Mesodermal cell (in vitro differentiated cells): ENCODE data around the gene GTF2I.
"Not testable (repeated sequence)": the region's sequence is repeated elsewhere in the genome, so short reads cannot be mapped to it uniquely, and the experiment has no call there.

Experiments used
- H3K27ac ChIP-seq: 2 replicates; pipeline ENCODE4 v1.7.0; 2013; ENCODE audit warnings: mild to moderate bottlenecking, low read depth, low read length, moderate library complexity; ENCODE audit not compliant: severe bottlenecking
- H3K36me3 ChIP-seq: 2 replicates; pipeline ENCODE4 v1.7.1; 2013; ENCODE audit warnings: mild to moderate bottlenecking, low read length, moderate library complexity; ENCODE audit not compliant: control insufficient read depth, insufficient read depth
- H3K4me1 ChIP-seq: one replicate; pipeline ENCODE4 v1.7.1; 2013; ENCODE audit warnings: mild to moderate bottlenecking, low read length; ENCODE audit not compliant: insufficient read depth, control insufficient read depth, poor library complexity, severe bottlenecking
- H3K4me3 ChIP-seq: 2 replicates; pipeline ENCODE4 v1.7.0; 2013; ENCODE audit warnings: low read length, control low read depth, mild to moderate bottlenecking; ENCODE audit not compliant: insufficient read depth, poor library complexity, severe bottlenecking; ENCODE audit errors: extremely low read depth
- H3K9me3 ChIP-seq: 2 replicates; pipeline ENCODE4 v1.7.1; 2013; ENCODE audit warnings: mild to moderate bottlenecking, low read length, moderate library complexity; ENCODE audit not compliant: control insufficient read depth
- WGBS, 2 experiments: methylation state at CpG; one replicate each; pipeline ENCODE4 v1.1.5; 2013; ENCODE audit warnings: missing lambda C conversion rate in 2 of 2; ENCODE audit not compliant: insufficient coverage in 2 of 2; 5-methylcytosine and 5-hydroxymethylcytosine counted together

Gene GTF2I

DNA sequence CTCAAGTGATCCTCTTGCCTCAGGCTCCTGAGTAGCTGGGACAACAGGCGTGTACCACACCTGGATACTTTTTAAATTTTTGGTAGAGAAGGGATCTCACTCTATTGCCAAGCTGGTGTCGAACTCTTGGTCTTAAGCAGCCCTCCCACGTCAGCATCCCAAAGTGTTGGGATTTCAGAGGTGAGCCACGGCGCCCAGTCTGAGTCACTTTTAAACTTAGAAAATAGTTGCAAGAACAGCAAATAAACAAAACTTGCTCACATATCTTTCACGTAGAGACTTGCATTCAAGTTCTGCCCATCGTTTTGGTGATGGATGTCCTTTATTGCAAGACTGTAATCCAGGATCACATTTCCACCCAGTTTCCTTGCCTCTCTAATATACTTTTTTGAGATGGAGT, 16.6 kb downstream of the GTF2I start:
- WGBS, 2 experiments = 95 to 97% methylated on average over 6 to 7 of the region's 7 CpGs
- H3K4me1 ChIP-seq = no peaks in the 10 kb centered on the region
- H3K4me3 ChIP-seq = no peak overlapping the region
- H3K36me3 ChIP-seq = peaks cover 43% of the 10 kb centered on the region
- H3K27ac ChIP-seq = no peak overlapping the region
- H3K9me3 ChIP-seq = no peaks in the 10 kb centered on the region

DNA sequence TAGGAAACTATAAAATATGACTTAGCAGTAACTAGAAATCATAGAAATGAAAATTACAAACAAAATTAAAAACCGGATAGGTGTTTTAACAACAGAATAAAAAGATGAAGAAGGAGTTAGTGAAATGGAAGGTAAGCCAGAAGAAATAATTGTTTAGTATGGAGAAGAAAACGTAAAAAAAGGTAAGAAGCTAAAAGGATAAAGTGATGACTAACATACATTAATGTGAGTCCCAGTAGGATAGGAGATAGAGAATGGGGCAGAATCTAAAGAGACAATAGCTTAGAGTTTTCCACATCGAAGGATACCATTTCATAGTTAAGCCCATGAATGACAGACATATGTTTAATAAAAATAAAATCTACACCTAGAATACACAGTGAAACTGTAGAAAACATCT, 25.3 kb downstream of the GTF2I start:
- Histone ChIP-seq H3K4me3 (no peak overlapping the region), H3K9me3 (peaks cover 4% of the 10 kb centered on the region), H3K27ac (no peak overlapping the region), H3K36me3 (peaks cover 62% of the 10 kb centered on the region), H3K4me1 (no peaks in the 10 kb centered on the region)
- 96 to 100% methylated on average over 2 of the region's 3 CpGs for WGBS, 2 experiments

DNA sequence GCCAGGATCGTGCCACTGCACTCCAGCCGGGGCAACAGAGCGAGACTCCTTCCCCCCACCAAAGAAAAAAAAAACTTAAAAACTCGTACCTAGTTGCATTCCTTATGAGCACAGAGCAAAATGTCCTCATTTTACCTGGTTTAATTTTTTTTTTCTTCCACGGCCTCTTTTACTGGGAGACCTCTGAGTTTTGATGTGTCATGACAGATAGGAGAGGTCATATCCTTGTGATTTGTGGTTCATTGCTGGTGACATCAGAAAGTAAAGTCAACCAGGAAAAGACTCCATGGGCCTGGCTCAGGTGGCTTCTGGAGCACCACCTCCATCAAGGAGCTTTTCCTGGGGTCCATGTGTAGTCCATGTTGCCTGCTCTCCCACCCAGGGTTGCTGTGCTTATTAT, 26.3 kb downstream of the GTF2I start:
- Histone ChIP-seq H3K27ac (no peak overlapping the region), H3K9me3 (peaks cover 4% of the 10 kb centered on the region), H3K4me1 (no peaks in the 10 kb centered on the region), H3K4me3 (no peak overlapping the region), H3K36me3 (peaks cover 62% of the 10 kb centered on the region)
- WGBS, 2 experiments = 96% methylated on average over 3 to 4 of the region's 5 CpGs

DNA sequence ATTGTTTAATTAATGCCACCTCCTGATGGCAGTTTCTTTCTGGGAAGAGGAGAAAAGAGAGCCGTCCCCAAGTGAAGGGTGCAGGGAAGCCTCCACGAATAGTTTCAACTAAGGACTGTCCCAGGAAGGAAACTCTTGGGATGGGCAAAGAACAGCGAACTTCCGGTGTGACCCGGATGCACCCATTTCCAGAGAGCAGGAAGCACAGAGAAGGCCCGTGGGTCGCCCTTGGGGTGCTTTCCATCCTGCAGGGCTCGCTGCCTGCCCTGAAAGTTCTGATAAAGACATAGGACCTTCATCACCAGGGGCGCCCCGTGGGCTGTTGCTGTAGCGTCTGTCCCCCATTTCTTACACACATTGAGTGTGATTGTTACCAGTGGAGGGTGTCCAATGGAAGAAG, 27.0 kb downstream of the GTF2I start:
- WGBS, 2 experiments = 95 to 97% methylated on average over 8 to 11 of the region's 11 CpGs
- H3K4me3 ChIP-seq = no peak overlapping the region
- no peak overlapping the region for H3K27ac ChIP-seq
- H3K4me1 ChIP-seq = no peaks in the 10 kb centered on the region
- peaks cover 4% of the 10 kb centered on the region for H3K9me3 ChIP-seq
- H3K36me3 ChIP-seq = peaks cover 61% of the 10 kb centered on the region

DNA sequence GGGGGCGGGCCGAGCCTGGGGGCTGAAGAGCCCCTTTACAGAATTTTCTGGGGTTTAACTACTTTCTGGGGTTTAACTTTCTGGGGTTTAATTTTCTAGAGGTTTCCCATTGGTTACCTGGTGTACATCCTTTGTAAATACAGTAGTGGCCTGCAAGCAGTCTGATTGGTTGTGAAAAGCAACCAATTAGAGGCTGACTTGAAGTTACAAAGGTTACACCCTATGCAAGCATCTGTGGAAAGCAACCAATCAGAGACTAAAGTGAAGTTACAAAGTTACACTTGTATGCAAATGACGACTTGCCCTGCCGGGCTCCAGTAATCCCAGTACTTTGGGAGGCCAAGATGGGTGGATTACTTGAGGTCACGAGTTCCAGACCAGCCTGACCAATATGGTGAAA, 27.4 kb downstream of the GTF2I start:
- WGBS, 2 experiments = 93 to 95% methylated on average over 4 of the region's 5 CpGs
- Histone ChIP-seq H3K27ac (no peak overlapping the region), H3K36me3 (peaks cover 62% of the 10 kb centered on the region), H3K4me3 (no peak overlapping the region), H3K4me1 (no peaks in the 10 kb centered on the region), H3K9me3 (peaks cover 4% of the 10 kb centered on the region)

DNA sequence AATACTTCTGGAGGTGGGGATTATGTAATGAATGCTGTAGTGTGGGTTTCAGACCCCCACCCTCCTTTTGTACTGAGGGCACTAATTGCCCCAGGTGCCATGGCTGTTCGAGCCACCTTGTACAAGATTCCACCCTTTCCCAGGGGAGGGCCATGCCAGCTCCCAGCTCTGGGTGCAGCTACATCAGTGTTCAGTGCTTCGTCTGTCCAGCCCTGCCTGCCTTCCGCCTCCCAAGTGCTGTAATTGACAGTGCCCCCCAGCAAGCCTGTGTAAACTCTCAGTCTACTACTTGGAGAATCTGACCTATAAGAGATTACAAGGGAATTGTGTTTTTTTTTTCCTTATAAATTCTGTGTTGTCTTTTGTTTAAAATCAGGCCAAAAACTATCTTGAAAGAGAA, 33.0 kb downstream of the GTF2I start:
- no peak overlapping the region for H3K27ac ChIP-seq
- peaks cover 12% of the 10 kb centered on the region for H3K9me3 ChIP-seq
- 83 to 97% methylated on average over 1 to 3 of the region's 3 CpGs for WGBS, 2 experiments
- no peaks in the 10 kb centered on the region for H3K4me1 ChIP-seq
- no peak overlapping the region for H3K4me3 ChIP-seq
- H3K36me3 ChIP-seq = peaks cover 83% of the 10 kb centered on the region

DNA sequence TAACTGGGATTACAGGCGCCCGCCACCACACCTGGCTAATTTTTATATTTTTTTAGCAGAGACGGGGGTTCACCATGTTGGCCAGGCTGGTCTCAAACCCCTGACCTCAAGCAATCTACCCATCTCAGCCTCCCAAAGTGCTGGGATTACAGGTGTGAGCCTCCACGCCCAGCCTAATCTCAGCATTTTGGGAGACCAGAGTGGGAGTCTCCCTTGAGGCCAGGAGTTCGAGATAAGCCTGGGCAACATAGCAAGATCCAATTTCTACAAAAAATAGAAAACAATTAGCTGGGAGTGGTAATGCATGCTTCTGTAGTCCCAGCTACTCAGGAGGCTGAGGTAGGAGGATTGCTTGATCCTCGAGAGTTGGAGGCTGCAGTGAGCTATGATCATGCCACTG, 46.9 kb downstream of the GTF2I start:
- H3K27ac ChIP-seq, H3K9me3 ChIP-seq, H3K4me1 ChIP-seq, H3K4me3 ChIP-seq: not testable (repeated sequence)
- peaks cover 95% of the 10 kb centered on the region for H3K36me3 ChIP-seq
- WGBS, 2 experiments = 95 to 100% methylated on average over 3 to 5 of the region's 6 CpGs

DNA sequence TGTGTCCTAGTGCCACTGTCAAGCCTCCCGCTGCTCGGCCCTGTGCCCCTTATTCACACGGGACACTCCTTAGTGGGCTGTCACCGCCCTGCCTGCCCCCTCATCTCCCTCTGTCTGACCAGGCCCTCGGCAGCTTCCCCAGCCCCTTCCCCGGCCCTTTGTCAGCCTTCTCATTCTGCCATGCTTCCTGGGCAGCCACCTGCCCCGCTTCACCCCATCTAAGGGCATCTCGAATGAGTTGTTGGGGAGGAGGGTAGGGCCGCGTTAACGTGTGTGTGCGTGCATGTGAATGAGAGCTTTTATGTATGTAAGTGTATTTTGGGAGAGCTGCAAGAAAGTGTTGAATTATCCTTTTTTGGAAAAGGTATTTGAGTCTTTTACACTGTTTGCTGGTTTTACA, 49.7 kb downstream of the GTF2I start:
- Histone ChIP-seq H3K9me3 (peaks cover 6% of the 10 kb centered on the region), H3K36me3 (peaks cover 94% of the 10 kb centered on the region), H3K4me3 (no peak overlapping the region), H3K4me1 (no peaks in the 10 kb centered on the region), H3K27ac (no peak overlapping the region)
- 91 to 99% methylated on average over 7 to 8 of the region's 12 CpGs for WGBS, 2 experiments

DNA sequence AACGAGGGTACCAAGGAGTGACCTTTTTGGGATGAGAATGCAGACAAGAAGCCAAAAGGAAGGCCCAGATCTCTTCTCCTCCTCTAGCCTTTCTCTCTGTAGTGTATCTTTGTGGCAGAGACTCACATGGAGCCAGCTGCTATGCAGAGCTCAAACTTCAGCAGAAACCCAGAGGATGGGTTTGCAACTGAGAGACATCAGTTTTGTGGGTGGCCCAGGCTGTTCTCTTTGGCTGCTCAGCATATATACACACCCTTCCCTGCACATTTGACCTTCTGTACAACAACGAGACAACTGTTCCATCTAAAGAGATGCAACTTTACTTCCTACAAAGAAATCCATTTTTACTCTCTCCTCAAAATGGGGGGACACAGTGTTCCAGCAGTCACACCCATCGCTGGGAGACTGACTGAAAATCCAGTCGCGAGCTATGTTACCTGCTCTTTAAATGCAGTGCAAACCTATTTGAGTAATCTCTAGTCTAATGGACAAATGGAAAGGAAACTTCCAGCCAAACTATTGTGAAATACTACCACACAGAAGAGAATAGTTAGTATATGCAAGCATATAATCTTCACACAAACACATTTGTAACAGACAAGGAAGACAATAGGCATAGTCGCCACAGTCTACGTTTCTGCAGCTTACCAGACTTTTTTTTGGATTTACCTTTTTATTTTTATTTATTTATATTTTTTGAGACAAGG, 51.2 kb downstream of the GTF2I start:
- Histone ChIP-seq H3K4me3 (no peak overlapping the region), H3K4me1 (no peaks in the 10 kb centered on the region), H3K27ac (no peak overlapping the region), H3K9me3 (peaks cover 12% of the 10 kb centered on the region), H3K36me3 (peaks cover 92% of the 10 kb centered on the region)
- WGBS, 2 experiments = 100% methylated on average over 2 to 4 of the region's 7 CpGs

DNA sequence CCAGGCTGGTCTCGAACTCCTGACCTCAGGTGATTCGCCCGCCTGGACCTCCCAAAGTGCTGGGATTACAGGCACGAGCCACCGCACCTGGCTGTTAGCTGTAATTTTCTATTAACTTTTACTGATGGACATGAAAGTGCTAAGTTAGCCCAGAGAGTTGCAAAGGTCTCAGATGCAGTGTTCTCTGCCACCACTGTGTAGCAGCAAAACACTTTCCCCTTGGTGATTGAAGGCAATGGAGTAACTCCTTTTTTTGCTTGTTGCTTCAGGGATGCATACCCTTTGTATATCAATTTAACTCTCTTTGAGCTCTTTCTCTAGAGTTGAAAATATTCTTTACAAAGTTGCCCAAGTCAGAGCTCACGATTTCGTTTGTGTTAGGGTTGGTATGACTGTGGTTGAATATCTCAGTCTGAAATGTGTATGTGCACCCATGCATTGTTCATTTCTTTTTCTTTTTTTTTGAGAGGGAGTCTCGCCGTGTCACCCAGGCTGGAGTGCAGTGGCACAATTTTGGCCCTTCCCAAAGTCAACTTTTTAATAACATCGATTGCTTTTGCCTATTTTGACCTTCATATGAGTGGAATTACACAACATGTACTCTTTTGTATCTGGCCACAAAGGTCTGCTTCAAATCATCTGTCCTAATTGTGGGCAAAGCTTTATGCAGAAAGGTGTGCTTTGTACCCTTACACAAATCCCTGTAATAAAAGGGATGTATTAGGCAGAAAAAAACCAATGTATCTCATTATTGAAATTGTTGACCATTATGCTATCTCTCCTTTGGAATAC, 52.6 kb downstream of the GTF2I start:
- Histone ChIP-seq H3K4me3 (no peak overlapping the region), H3K27ac (no peak overlapping the region), H3K9me3 (peaks cover 12% of the 10 kb centered on the region), H3K36me3 (peaks cover 89% of the 10 kb centered on the region), H3K4me1 (no peaks in the 10 kb centered on the region)
- WGBS, 2 experiments = 85 to 96% methylated on average over 5 to 8 of the region's 10 CpGs

DNA sequence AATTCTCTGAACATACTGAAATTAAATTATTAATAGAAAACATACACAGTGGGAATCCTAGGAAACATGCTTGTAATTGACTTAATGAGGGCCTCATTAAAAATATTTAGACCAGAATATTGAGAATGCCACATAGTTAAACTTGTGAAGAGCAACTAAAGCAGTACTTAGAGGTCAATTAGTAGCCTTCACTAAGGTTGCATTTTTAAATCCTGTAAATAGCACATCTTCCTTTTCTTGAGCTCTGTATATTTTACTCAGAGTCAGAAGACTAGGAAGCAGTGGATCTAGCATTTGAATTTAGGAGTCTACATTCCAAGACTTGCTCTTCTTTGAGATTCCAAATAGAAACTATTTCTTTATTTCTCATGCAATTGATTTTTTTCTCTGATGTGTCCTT, 56.0 kb downstream of the GTF2I start:
- Histone ChIP-seq H3K4me3 (no peak overlapping the region), H3K4me1 (peaks cover 13% of the 10 kb centered on the region), H3K36me3 (peaks cover 78% of the 10 kb centered on the region), H3K27ac (no peak overlapping the region), H3K9me3 (peaks cover 12% of the 10 kb centered on the region)
